MG63 (cell line): ENCODE results near the gene GARS1. TPM values are rescaled to one million over a fixed set of nuclear protein-coding genes. Genes with fewer than 3 reads are reported as not detected.
A peak's percentile ranks its signal among the peaks of the same experiment; 100 is the strongest.

ENCODE experiments used
- DNase-seq: peaks from one replicate; pipeline ENCODE4 v3.0.0-alpha.2; 2020
- H3K27me3 ChIP-seq: fragments of 250-450 bp; sonication (Bioruptor Pico); 2 replicates; pipeline ENCODE4 v1.5.1; 2020; ENCODE audit warnings: mild to moderate bottlenecking, moderate library complexity
- H3K36me3 ChIP-seq: fragments of 250-450 bp; sonication (Bioruptor Pico); 2 replicates; pipeline ENCODE4 v1.5.1; 2020; ENCODE audit warnings: mild to moderate bottlenecking, moderate library complexity
- H3K4me3 ChIP-seq: fragments of 250-450 bp; sonication (Bioruptor Pico); 2 replicates; pipeline ENCODE4 v1.5.1; 2020; ENCODE audit warnings: mild to moderate bottlenecking, moderate library complexity
- H3K9me3 ChIP-seq: fragments of 250-450 bp; sonication (Bioruptor Pico); 2 replicates; pipeline ENCODE4 v1.5.1; 2020; ENCODE audit warnings: mild to moderate bottlenecking, moderate library complexity
- total RNA-seq: library from RNA; depleted of rRNA; stranded (reverse); fragments of >200 nt; shearing (Covaris generic); gene quantifications from 2 replicates; pipeline ENCODE4 v1.2.3, GENCODE V29; 2014; ENCODE audit warnings: low replicate concordance; rRNA removed

GARS1 gene
- 246 and 351 TPM in 2 replicates for total RNA-seq

- Histone ChIP-seq H3K4me3 (peak within 1 kb of the TSS; percentile 93), H3K36me3 (peaks cover 41% of the 10 kb centered on the region), H3K27me3 (no peaks in the 10 kb centered on the region), H3K9me3 (no peaks in the 10 kb centered on the region; the same call in 1 of the 2 replicates)
- DNase-seq = peak; percentile 90
Measured at GRCh38 chr7:30594540-30595435, at the start of gene GARS1. Gene GARS1, plus strand, starts transcription at chr7:30594878. Its CDS starts 44 bp downstream, at chr7:30594922.

GRCh38 chr7:30545791-30546555 is 48.7 kb upstream of the GARS1 start:
- no peak for DNase-seq

GRCh38 chr7:30546596-30546995 is 48.1 kb upstream of the GARS1 start:
- no peak for DNase-seq
- H3K4me3 ChIP-seq = no peak overlapping the region
- no peaks in the 10 kb centered on the region for H3K9me3 ChIP-seq
- H3K27me3 ChIP-seq = no peaks in the 10 kb centered on the region
- no peaks in the 10 kb centered on the region for H3K36me3 ChIP-seq

More at GRCh38 chr7:30545791-30546555, 48.7 kb upstream of the GARS1 start:
- no peaks in the 10 kb centered on the region for H3K27me3 ChIP-seq
- H3K9me3 ChIP-seq = no peaks in the 10 kb centered on the region
- no peaks in the 10 kb centered on the region for H3K36me3 ChIP-seq
- H3K4me3 ChIP-seq = no peak overlapping the region

GRCh38 chr7:30548845-30549244 is 45.8 kb upstream of the GARS1 start:
- H3K27me3 ChIP-seq = no peaks in the 10 kb centered on the region
- H3K36me3 ChIP-seq = no peaks in the 10 kb centered on the region
- no peaks in the 10 kb centered on the region for H3K9me3 ChIP-seq
- no peak overlapping the region for H3K4me3 ChIP-seq
- DNase-seq = peak; percentile 43

GRCh38 chr7:30549931-30550493 is 44.7 kb upstream of the GARS1 start:
- no peaks in the 10 kb centered on the region for H3K27me3 ChIP-seq
- H3K9me3 ChIP-seq = no peaks in the 10 kb centered on the region
- no peak overlapping the region for H3K4me3 ChIP-seq
- DNase-seq = no peak
- no peaks in the 10 kb centered on the region for H3K36me3 ChIP-seq

- Histone ChIP-seq H3K9me3 (no peaks in the 10 kb centered on the region), H3K4me3 (no peak overlapping the region), H3K36me3 (no peaks in the 10 kb centered on the region), H3K27me3 (no peaks in the 10 kb centered on the region)
- DNase-seq = no peak
Measured at GRCh38 chr7:30552330-30552729, 42.3 kb upstream of the GARS1 start.

- no peak for DNase-seq
- no peaks in the 10 kb centered on the region for H3K9me3 ChIP-seq
- H3K4me3 ChIP-seq = no peak overlapping the region
- no peaks in the 10 kb centered on the region for H3K27me3 ChIP-seq
- H3K36me3 ChIP-seq = no peaks in the 10 kb centered on the region
Measured at GRCh38 chr7:30553141-30553540, 41.5 kb upstream of the GARS1 start.

- no peaks in the 10 kb centered on the region for H3K36me3 ChIP-seq
- H3K27me3 ChIP-seq = no peaks in the 10 kb centered on the region
- no peak for DNase-seq
Measured at GRCh38 chr7:30553546-30553945, 41.1 kb upstream of the GARS1 start.

GRCh38 chr7:30555525-30555924 is 39.2 kb upstream of the GARS1 start:
- Histone ChIP-seq H3K27me3 (no peaks in the 10 kb centered on the region), H3K4me3 (no peak overlapping the region), H3K9me3 (no peaks in the 10 kb centered on the region), H3K36me3 (no peaks in the 10 kb centered on the region)
- no peak for DNase-seq

More at GRCh38 chr7:30553546-30553945, 41.1 kb upstream of the GARS1 start:
- Histone ChIP-seq H3K4me3 (no peak overlapping the region), H3K9me3 (no peaks in the 10 kb centered on the region)

GRCh38 chr7:30556840-30557239 is 37.8 kb upstream of the GARS1 start:
- Histone ChIP-seq H3K4me3 (no peak overlapping the region), H3K36me3 (peaks cover 4% of the 10 kb centered on the region; the same call in 1 of the 2 replicates), H3K27me3 (no peaks in the 10 kb centered on the region), H3K9me3 (no peaks in the 10 kb centered on the region)
- no peak for DNase-seq

- Histone ChIP-seq H3K27me3 (no peaks in the 10 kb centered on the region), H3K4me3 (no peak overlapping the region), H3K9me3 (no peaks in the 10 kb centered on the region), H3K36me3 (peaks cover 6% of the 10 kb centered on the region; the same call in 1 of the 2 replicates)
- DNase-seq = no peak
Measured at GRCh38 chr7:30557245-30557644, 37.4 kb upstream of the GARS1 start.

- Histone ChIP-seq H3K9me3 (no peaks in the 10 kb centered on the region), H3K4me3 (no peak overlapping the region), H3K36me3 (peaks cover 16% of the 10 kb centered on the region), H3K27me3 (no peaks in the 10 kb centered on the region)
- DNase-seq = no peak
Measured at GRCh38 chr7:30559611-30560010, 35.1 kb upstream of the GARS1 start.

GRCh38 chr7:30561389-30561788 is 33.3 kb upstream of the GARS1 start:
- DNase-seq = no peak
- Histone ChIP-seq H3K36me3 (peaks cover 16% of the 10 kb centered on the region), H3K4me3 (no peak overlapping the region), H3K9me3 (no peaks in the 10 kb centered on the region), H3K27me3 (no peaks in the 10 kb centered on the region)

GRCh38 chr7:30562498-30562897 is 32.2 kb upstream of the GARS1 start:
- Histone ChIP-seq H3K36me3 (peaks cover 16% of the 10 kb centered on the region), H3K4me3 (no peak overlapping the region), H3K9me3 (no peaks in the 10 kb centered on the region), H3K27me3 (no peaks in the 10 kb centered on the region)
- DNase-seq = no peak

GRCh38 chr7:30562909-30563308 is 31.8 kb upstream of the GARS1 start:
- H3K27me3 ChIP-seq = no peaks in the 10 kb centered on the region
- no peak for DNase-seq
- no peak overlapping the region for H3K4me3 ChIP-seq
- H3K36me3 ChIP-seq = peaks cover 16% of the 10 kb centered on the region
- H3K9me3 ChIP-seq = no peaks in the 10 kb centered on the region

GRCh38 chr7:30563326-30563942 is 31.2 kb upstream of the GARS1 start:
- Histone ChIP-seq H3K27me3 (no peaks in the 10 kb centered on the region), H3K9me3 (no peaks in the 10 kb centered on the region), H3K4me3 (no peak overlapping the region), H3K36me3 (peaks cover 19% of the 10 kb centered on the region)
- DNase-seq = peak; percentile 15
